RWPE1 (cell line): ENCODE results near the gene CLRN2.

Source experiments
- CTCF ChIA-PET: fragments of 350-600 bp; sonication (Branson Sonifier 250); formaldehyde crosslinking; extraction: SDS; loops from one replicate; lab custom pipeline; 2021; lab: Yijun Ruan, JAX
- POLR2A ChIA-PET: fragments of 400-600 bp; formaldehyde crosslinking; extraction: SDS; loops from one replicate; lab custom pipeline; 2020; ENCODE audit warnings: antibody characterized with exemption; ENCODE audit not compliant: low non-redundant PET; lab: Yijun Ruan, JAX
- DNase-seq: peaks from one replicate; pipeline ENCODE4 v3.0.0; 2012; ENCODE audit warnings: low spot score
- H3K27ac ChIP-seq: fragments of 450-650 bp; 2 replicates; pipeline ENCODE4 v1.5.1; 2017
- CTCF ChIP-seq: fragments of 450-650 bp; conservative IDR thresholded peaks from 2 replicates; pipeline ENCODE4 v1.5.1; 2017; ENCODE audit warnings: low read depth, mild to moderate bottlenecking

The CLRN2 gene

GRCh38 chr4:17521595-17521994, 6.6 kb downstream of the CLRN2 start:
- no peak overlapping the region for H3K27ac ChIP-seq
- ChIA-PET CTCF (no interaction called here), POLR2A (no interaction called here)
- TF ChIP-seq CTCF = no peak
- DNase-seq = no peak

- H3K27ac ChIP-seq = no peak overlapping the region
- TF ChIP-seq CTCF = no peak
- DNase-seq = no peak
- CTCF ChIA-PET = no interaction called here
- POLR2A ChIA-PET = no interaction called here
These were observed 8.7 kb downstream of the CLRN2 start for GRCh38 chr4:17523662-17524061.

- H3K27ac ChIP-seq = no peak overlapping the region
- DNase-seq = no peak
- TF ChIP-seq CTCF = no peak
- ChIA-PET CTCF (no interaction called here), POLR2A (no interaction called here)
These were observed 11.9 kb downstream of the CLRN2 start for GRCh38 chr4:17526695-17527477.

GRCh38 chr4:17528551-17529165, 13.7 kb downstream of the CLRN2 start:
- ChIA-PET POLR2A (no interaction called here), CTCF (no interaction called here)
- no peak for TF ChIP-seq CTCF
- no peak for DNase-seq
- no peak overlapping the region for H3K27ac ChIP-seq

GRCh38 chr4:17531538-17532285, 16.7 kb downstream of the CLRN2 start:
- CTCF ChIA-PET = no interaction called here
- no peak overlapping the region for H3K27ac ChIP-seq
- POLR2A ChIA-PET = no interaction called here
- no peak for TF ChIP-seq CTCF
- DNase-seq = no peak

GRCh38 chr4:17534705-17535104, 19.7 kb downstream of the CLRN2 start:
- POLR2A ChIA-PET = no interaction called here
- DNase-seq = no peak
- no peak overlapping the region for H3K27ac ChIP-seq
- TF ChIP-seq CTCF = no peak
- CTCF ChIA-PET = no interaction called here
